SU-DHL-6 (cell line): ENCODE measurements around the gene DOCK10.

Experiments
- CTCF ChIP-seq: fragments of 200-600 bp; sonication (generic); IDR thresholded peaks from one replicate; pipeline ENCODE4 v1.5.1; 2017; ENCODE audit warnings: antibody characterized with exemption, mild to moderate bottlenecking, low read length, moderate library complexity; ENCODE audit not compliant: insufficient read depth, poor library complexity, severe bottlenecking
- EZH2phosphoT487 ChIP-seq: fragments of 200-600 bp; sonication (generic), shearing (Covaris generic); conservative IDR thresholded peaks from 2 replicates; pipeline ENCODE4 v1.6.1; 2018; ENCODE audit warnings: mild to moderate bottlenecking, antibody characterized with exemption, low read length, moderate library complexity, mixed read lengths

GRCh38 chr2:224849264-224849663 lies 193.0 kb downstream of the DOCK10 start:
- TF ChIP-seq CTCF: peak; percentile 31
- TF ChIP-seq EZH2phosphoT487: no peak
